Esophagus squamous epithelium (tissue), 5 donors: Measurements from ENCODE around the gene ANKH. TPM values are rescaled to one million over a fixed set of nuclear protein-coding genes. Genes with fewer than 3 reads are reported as not detected.
"Not testable (repeated sequence)": the region's sequence is repeated elsewhere in the genome, so short reads cannot be mapped to it uniquely, and the experiment has no call there.

Experiments used
- DNase-seq: peaks from one replicate; lab custom pipeline; 2025; lab: John Stamatoyannopoulos, UW
- H3K27ac ChIP-seq, 4 donors: fragments of 200-600 bp; sonication (generic); one replicate each; pipeline ENCODE4 v1.5.1; 2016 to 2019; ENCODE audit warnings: mild to moderate bottlenecking in 1 of 4
- H3K27me3 ChIP-seq, 4 donors: fragments of 200-600 bp; sonication (generic); 1 replicate in 3 of 4; 2 replicates in 1 of 4; pipeline versions ENCODE4 v1.5.1 to v1.6.0; 2017 to 2021; ENCODE audit warnings: antibody characterized with exemption in 1 of 4
- H3K36me3 ChIP-seq, 3 donors: fragments of 200-600 bp; sonication (generic); one replicate each; pipeline ENCODE4 v1.5.1; 2016 to 2019
- H3K4me1 ChIP-seq, 3 donors: fragments of 200-600 bp; sonication (generic); one replicate each; pipeline ENCODE4 v1.5.1; 2017 to 2019
- H3K4me3 ChIP-seq, 4 donors: fragments of 200-600 bp; sonication (generic); 1 replicate in 3 of 4; 2 replicates in 1 of 4; pipeline ENCODE4 v1.5.1; 2016 to 2019; ENCODE audit warnings: mild to moderate bottlenecking in 2 of 4, moderate library complexity in 1 of 4
- H3K9me3 ChIP-seq, 3 donors: fragments of 200-600 bp; sonication (generic); one replicate each; pipeline ENCODE4 v1.5.1; 2016 to 2019
- POLR2A ChIP-seq, 4 donors: fragments of 450-650 bp; IDR thresholded peaks; one replicate each; pipeline ENCODE4 v1.6.1; 2017; ENCODE audit warnings: antibody characterized with exemption in 4 of 4, mild to moderate bottlenecking in 4 of 4, moderate library complexity in 3 of 4
- WGBS, 2 donors: methylation state at CpG; one replicate each; pipeline ENCODE4 v1.1.5; 2018; 5-methylcytosine and 5-hydroxymethylcytosine counted together
- intact Hi-C: fragments of 100-400 bp; cut with DNase I; formaldehyde crosslinking; loops from one replicate; pipeline ENCODE4 v1.15.0; 2022
- total RNA-seq, 4 donors: library from RNA; depleted of rRNA; stranded (reverse); fragments of >200 nt; gene quantifications; one replicate each; pipeline ENCODE4 v1.1.0, GENCODE V29; 2016
- TF ChIP-seq, protein P1 (sequence below), 6 experiments: fragments of 450-650 bp in 4 of 6; fragments of 200-600 bp in 2 of 6; sonication (generic) in 2 of 6; IDR thresholded peaks; one replicate each; pipeline ENCODE4 v1.5.1; 2016 to 2019; ENCODE audit warnings: antibody characterized with exemption in 6 of 6, mild to moderate bottlenecking in 4 of 6, moderate library complexity in 4 of 6
- donor health status: DM: yes; HTN: yes; CAD: no.

ANKH gene
- total RNA-seq, 4 donors from 2014 or later = 10.0 to 38.0 (median 16.7) TPM

DNA sequence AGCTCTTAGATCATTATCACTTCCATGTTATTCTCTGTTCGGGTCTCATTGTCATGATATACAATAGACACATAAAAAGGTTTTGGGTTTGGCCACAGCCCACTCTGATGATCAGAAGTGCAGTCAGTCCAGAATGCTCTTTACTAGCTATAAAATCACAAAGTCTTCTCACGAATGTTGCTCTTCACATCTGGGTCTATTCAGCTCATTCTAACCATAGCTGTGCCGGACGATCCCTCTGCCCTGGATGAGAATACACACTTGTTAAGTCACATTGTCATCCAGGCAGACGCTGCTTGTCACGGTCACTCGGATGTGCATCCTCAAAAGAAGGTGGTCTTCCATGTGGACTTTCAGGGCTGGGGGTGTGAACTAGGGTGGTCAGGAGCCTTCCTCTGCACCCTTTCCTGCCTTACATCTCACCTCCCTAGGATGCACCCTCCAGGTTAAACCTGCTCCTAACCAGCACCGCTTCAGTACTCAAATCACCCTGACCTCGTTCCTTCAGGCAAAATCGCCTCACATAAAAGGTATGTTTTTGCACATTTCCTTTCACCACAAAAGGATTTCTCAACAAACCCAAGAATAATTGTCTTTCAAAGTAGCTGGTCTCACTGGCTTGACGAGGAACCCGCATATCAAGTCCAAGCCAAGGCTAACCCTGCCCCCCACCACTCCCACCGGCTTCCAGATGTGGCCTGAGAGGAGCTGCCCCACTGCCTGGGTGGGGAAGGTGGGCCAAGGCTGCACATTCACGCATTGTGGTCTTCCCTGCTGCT is 21.9 kb downstream of the ANKH start:
- 70 to 82% methylated on average over 14 of the region's 14 CpGs for WGBS, 2 donors
- peaks cover 0 to 37% (median 0%) of the 10 kb centered on the region in 3 donors for H3K4me1 ChIP-seq
- intact Hi-C loops = no loop called here
- no peak for DNase-seq
- H3K27me3 ChIP-seq = no peaks in the 10 kb centered on the region
- H3K27ac ChIP-seq = no peak overlapping the region
- H3K9me3 ChIP-seq = no peaks in the 10 kb centered on the region
- H3K36me3 ChIP-seq = peaks cover 0 to 11% (median 0%) of the 10 kb centered on the region in 3 donors
- no peak for TF ChIP-seq POLR2A (IDR thresholded peaks at IDR 0.05)
- TF ChIP-seq, protein P1, sequence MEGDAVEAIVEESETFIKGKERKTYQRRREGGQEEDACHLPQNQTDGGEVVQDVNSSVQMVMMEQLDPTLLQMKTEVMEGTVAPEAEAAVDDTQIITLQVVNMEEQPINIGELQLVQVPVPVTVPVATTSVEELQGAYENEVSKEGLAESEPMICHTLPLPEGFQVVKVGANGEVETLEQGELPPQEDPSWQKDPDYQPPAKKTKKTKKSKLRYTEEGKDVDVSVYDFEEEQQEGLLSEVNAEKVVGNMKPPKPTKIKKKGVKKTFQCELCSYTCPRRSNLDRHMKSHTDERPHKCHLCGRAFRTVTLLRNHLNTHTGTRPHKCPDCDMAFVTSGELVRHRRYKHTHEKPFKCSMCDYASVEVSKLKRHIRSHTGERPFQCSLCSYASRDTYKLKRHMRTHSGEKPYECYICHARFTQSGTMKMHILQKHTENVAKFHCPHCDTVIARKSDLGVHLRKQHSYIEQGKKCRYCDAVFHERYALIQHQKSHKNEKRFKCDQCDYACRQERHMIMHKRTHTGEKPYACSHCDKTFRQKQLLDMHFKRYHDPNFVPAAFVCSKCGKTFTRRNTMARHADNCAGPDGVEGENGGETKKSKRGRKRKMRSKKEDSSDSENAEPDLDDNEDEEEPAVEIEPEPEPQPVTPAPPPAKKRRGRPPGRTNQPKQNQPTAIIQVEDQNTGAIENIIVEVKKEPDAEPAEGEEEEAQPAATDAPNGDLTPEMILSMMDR (IDR thresholded peaks at IDR 0.05) = no peak
- H3K4me3 ChIP-seq = no peak overlapping the region

DNA sequence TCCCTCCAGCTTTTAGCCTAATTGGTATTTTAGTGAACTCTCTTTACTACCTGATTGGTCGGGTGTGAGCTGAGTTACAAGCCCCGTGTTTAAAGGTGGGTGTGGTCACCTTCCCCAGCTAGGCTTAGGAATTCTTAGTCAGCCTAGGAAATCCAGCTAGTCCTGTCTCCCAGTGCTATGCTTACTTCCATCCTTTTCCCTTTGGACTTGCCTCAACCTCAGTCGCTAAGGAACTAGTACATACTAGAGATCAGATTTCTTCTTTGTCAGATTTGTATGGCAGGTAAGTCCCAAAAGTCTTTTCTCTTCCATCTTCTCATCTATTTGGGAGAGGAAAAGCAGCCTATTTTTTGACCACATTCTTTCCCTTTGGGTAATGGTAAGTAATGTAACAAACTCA is 22.6 kb downstream of the ANKH start:
- H3K4me3 ChIP-seq, H3K9me3 ChIP-seq, DNase-seq, H3K27ac ChIP-seq, H3K27me3 ChIP-seq, intact Hi-C loops: not testable (repeated sequence)
- WGBS, 2 donors = 53 to 56% methylated on average over 3 of the region's 3 CpGs
- Histone ChIP-seq H3K36me3 (peaks cover 0 to 11% (median 0%) of the 10 kb centered on the region in 3 donors), H3K4me1 (peaks cover 0 to 30% (median 0%) of the 10 kb centered on the region in 3 donors)

DNA sequence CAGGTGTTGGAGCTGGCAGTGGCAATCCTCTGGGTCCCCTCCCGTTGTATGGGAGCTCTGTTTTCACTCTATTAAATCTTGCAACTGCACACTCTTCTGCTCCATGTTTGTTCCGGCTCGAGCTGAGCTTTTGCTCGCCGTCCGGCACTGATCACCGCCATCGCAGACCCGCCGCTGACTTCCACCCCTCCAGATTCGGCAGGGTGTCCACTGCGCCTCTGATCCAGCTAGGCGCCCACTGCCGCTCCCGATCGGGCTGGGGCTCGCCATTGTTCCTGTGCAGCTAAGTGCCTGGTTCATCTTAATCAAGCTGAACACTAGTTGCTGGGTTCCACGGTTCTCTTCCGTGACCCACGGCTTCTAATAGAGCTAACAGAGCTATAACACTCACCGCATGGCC is 23.2 kb downstream of the ANKH start:
- Histone ChIP-seq H3K27ac (no peak overlapping the region), H3K27me3 (no peaks in the 10 kb centered on the region), H3K36me3 (peaks cover 0 to 11% (median 0%) of the 10 kb centered on the region in 3 donors), H3K9me3 (no peaks in the 10 kb centered on the region), H3K4me1 (peaks cover 0 to 30% (median 0%) of the 10 kb centered on the region in 3 donors), H3K4me3 (no peak overlapping the region)
- WGBS, 2 donors = 93 to 96% methylated on average over 18 to 21 of the region's 21 CpGs
- no peak for DNase-seq
- intact Hi-C loops = no loop called here
- TF ChIP-seq, protein P1 (IDR thresholded peaks at IDR 0.05) = no peak
- no peak for TF ChIP-seq POLR2A (IDR thresholded peaks at IDR 0.05)

DNA sequence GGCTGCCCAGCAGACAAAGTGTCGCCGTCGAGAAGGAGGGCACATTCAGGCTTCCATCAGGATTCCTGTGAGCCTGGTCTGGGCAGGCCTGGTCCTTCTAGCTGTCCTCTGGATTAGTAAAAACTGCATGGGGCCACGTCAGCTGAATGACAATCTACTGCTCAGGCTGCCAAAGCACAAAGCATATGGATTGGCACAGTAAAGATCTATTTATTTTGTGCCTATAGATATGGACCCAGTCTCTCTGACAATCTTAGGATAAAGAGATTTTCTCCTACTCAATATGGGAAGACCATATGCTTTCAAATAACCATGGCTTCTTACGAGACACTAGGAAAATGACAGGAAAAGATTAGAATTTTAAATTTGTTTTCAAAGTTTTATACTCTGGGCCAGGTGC is 24.1 kb downstream of the ANKH start:
- H3K9me3 ChIP-seq = no peaks in the 10 kb centered on the region
- DNase-seq = no peak
- H3K27me3 ChIP-seq = no peaks in the 10 kb centered on the region
- H3K36me3 ChIP-seq = peaks cover 0 to 11% (median 0%) of the 10 kb centered on the region in 3 donors
- WGBS, 2 donors = 89% methylated on average over 5 of the region's 5 CpGs
- no peak overlapping the region for H3K4me3 ChIP-seq
- no peak for TF ChIP-seq POLR2A (IDR thresholded peaks at IDR 0.05)
- TF ChIP-seq, protein P1 (IDR thresholded peaks at IDR 0.05) = no peak
- H3K4me1 ChIP-seq = peaks cover 0 to 30% (median 0%) of the 10 kb centered on the region in 3 donors
- no peak overlapping the region for H3K27ac ChIP-seq
- intact Hi-C loops = no loop called here

DNA sequence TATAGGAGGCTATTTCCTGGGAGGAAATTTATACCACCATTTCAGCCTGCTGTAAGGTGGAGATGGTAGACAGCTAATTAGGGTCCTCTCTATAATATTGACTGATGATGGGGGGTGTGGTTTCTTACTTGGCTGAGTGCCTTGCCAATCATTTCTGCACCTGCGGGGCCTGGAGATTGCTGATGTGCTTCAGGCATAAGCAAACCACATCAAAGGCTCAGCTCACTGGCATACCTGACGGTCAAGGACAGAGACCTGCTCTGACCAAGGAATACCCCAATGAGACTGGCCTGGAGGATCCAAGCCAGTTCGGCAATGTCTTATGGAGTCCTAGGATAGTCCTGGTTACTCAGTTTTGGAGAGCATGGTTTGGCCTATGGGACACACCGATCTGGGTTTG is 29.5 kb downstream of the ANKH start:
- no peak for DNase-seq
- intact Hi-C loops = no loop called here
- 85 to 89% methylated on average over 4 of the region's 4 CpGs for WGBS, 2 donors
- no peak overlapping the region for H3K4me3 ChIP-seq
- no peak overlapping the region for H3K27ac ChIP-seq
- peaks cover 0 to 12% (median 0%) of the 10 kb centered on the region in 3 donors for H3K4me1 ChIP-seq
- peaks cover 0 to 2% (median 0%) of the 10 kb centered on the region in 3 donors for H3K36me3 ChIP-seq
- no peak for TF ChIP-seq POLR2A (IDR thresholded peaks at IDR 0.05)
- TF ChIP-seq, protein P1 (IDR thresholded peaks at IDR 0.05) = no peak
- no peaks in the 10 kb centered on the region for H3K27me3 ChIP-seq
- no peaks in the 10 kb centered on the region for H3K9me3 ChIP-seq
